GM18861 (cell line): ENCODE results near the gene NBEAL2.
A peak's percentile ranks its signal among the peaks of the same experiment; 100 is the strongest.
"Not testable (repeated sequence)": the region's sequence is repeated elsewhere in the genome, so short reads cannot be mapped to it uniquely, and the experiment has no call there.

Source experiments
- ATAC-seq: cut with Tn5 transposase; IDR thresholded peaks from one replicate; pipeline ENCODE4 v1.9.1; 2021; ENCODE audit not compliant: unreplicated experiment

The NBEAL2 gene

GRCh38 chr3:47009225-47010110 lies 30.0 kb downstream of the NBEAL2 start:
- ATAC-seq, result peak; percentile 65

GRCh38 chr3:47010111-47010712 lies 30.7 kb downstream of the NBEAL2 start:
- ATAC-seq, result no peak

- no peak for ATAC-seq
Observed at GRCh38 chr3:47010910-47011309, 31.4 kb downstream of the NBEAL2 start.

GRCh38 chr3:47011371-47011770 lies 31.9 kb downstream of the NBEAL2 start:
- ATAC-seq, result no peak

GRCh38 chr3:47012342-47013230 lies 33.1 kb downstream of the NBEAL2 start:
- ATAC-seq, result no peak

GRCh38 chr3:47013231-47013630 lies 33.8 kb downstream of the NBEAL2 start:
- no peak for ATAC-seq

- no peak for ATAC-seq
Observed at GRCh38 chr3:47014036-47014435, 34.6 kb downstream of the NBEAL2 start.

- no peak for ATAC-seq
Observed at GRCh38 chr3:47015151-47015550, 35.7 kb downstream of the NBEAL2 start.

GRCh38 chr3:47016086-47016933 lies 36.8 kb downstream of the NBEAL2 start:
- no peak for ATAC-seq

GRCh38 chr3:47016934-47017435 lies 37.5 kb downstream of the NBEAL2 start:
- ATAC-seq, result peak; percentile 63

GRCh38 chr3:47017504-47018268 lies 38.2 kb downstream of the NBEAL2 start:
- ATAC-seq, result no peak

- no peak for ATAC-seq
Observed at GRCh38 chr3:47018269-47018611, 38.8 kb downstream of the NBEAL2 start.

- ATAC-seq, result peak; percentile 40
Observed at GRCh38 chr3:47019201-47019600, 39.7 kb downstream of the NBEAL2 start.

- no peak for ATAC-seq
Observed at GRCh38 chr3:47020311-47020710, 40.8 kb downstream of the NBEAL2 start.

GRCh38 chr3:47022641-47023071 lies 43.2 kb downstream of the NBEAL2 start:
- no peak for ATAC-seq

GRCh38 chr3:47024932-47025331 lies 45.5 kb downstream of the NBEAL2 start:
- ATAC-seq, result no peak

GRCh38 chr3:47026432-47026831 lies 47.0 kb downstream of the NBEAL2 start:
- ATAC-seq, result not testable (repeated sequence)

- no peak for ATAC-seq
Observed at GRCh38 chr3:47028146-47028545, 48.7 kb downstream of the NBEAL2 start.

GRCh38 chr3:47028667-47029066 lies 49.2 kb downstream of the NBEAL2 start:
- ATAC-seq, result no peak

GRCh38 chr3:47031041-47031440 lies 51.6 kb downstream of the NBEAL2 start:
- not testable (repeated sequence) for ATAC-seq
